GM19455 (cell line): Measurements from ENCODE around the gene AP1S1.
"Not testable (repeated sequence)": the region's sequence is repeated elsewhere in the genome, so short reads cannot be mapped to it uniquely, and the experiment has no call there.

Source experiments
- ATAC-seq: cut with Tn5 transposase; IDR thresholded peaks from one replicate; pipeline ENCODE4 v1.9.1; 2021; ENCODE audit not compliant: unreplicated experiment

Gene AP1S1

DNA sequence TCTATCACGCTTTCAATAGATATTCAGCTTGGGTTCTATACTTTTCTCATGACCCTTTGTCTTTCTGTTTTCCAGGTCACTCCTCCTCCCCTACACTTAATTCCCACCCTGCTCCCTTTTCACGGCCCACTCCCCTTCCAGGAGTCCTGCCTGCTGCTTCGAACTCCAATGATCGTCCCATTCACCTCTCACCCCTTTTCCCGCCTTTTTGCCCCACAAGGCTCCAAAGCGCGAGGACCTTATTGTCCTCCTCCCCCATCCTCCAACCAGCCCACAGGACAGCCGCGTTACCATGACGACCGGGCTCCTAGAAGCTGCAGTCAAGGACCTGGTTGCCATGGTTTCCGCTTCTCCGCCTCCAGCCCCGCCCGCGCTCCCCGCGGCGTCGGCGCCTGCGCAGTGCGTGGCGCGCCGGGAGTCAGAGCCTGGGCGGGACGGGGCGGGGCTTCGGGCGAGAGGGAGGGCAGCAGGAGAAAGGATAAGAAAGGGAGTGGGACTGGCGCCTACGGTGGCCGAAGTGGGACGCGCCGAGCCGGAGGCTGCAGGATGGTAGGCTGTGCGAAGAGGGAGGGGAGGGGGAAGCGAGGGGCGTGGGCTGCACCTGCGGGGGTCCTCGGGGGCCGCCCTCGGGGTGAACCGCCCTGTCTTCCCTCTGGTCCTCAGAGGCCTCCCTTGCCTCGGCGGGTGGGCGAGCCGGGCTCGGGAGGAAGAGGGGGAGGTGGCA lies at the start of gene AP1S1:
TSS of gene AP1S1 (plus strand) at position 508 of the 724 bp plus-strand sequence. CDS start at position 547, 39 bp downstream.
- peak; percentile 79 for ATAC-seq

DNA sequence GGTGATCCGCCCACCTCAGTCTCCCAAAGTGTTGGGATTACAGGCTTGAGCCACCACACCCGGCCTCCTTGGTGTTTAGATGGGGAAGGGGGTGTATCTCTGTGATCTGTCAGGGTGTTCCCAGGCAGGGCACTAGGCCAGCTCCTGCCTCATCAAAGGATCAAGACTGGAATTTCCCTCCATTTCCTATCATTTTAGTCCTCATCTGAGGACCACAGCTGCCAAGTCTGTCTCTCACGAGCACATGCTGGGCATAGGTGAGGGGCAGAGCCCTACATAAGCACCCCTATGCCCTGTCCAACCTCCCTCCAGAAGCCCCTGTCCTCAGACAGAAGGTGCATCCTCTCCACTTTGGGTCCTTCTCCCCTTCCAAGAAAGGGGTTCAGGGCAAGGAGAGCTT lies 49.5 kb upstream of the AP1S1 start:
- ATAC-seq = no peak

DNA sequence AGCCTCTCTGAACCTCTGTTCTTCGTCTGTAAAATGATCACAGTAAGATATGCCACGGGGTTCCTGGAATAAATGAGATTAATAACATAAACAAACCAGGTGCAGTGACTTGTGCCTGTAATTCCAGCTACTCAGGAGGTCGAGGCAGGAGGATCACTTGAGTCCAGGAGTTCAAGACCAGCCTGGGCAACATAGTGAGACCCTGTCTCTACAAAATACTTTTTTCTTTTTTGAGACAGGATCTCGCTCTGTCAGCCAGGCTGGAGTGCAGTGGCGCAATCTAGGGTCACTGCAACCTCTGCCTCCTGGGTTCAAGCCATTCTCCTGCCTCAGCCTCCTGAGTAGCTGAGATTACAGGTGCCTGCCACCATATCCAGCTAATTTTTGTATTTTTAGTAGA lies 49.0 kb upstream of the AP1S1 start:
- ATAC-seq = not testable (repeated sequence)

DNA sequence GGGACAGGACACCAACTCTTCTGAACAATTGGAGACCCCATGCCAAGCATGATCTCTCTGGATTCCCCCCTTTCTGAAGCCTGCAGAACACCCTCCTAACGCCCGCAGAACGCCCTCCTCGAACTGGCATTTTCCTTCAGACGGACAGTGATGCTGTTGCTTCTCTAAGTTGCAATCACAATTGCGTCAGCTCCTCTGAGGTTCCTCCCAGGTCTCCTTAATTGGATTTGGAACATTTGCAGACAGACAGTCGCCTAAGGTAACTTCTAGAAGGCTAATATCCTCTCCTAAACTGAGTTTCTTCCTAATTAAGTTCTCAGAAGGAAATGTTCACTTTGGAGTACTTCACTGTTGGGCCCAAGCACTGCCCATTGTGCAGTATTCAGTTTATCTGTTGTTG lies 47.9 kb upstream of the AP1S1 start:
- no peak for ATAC-seq

DNA sequence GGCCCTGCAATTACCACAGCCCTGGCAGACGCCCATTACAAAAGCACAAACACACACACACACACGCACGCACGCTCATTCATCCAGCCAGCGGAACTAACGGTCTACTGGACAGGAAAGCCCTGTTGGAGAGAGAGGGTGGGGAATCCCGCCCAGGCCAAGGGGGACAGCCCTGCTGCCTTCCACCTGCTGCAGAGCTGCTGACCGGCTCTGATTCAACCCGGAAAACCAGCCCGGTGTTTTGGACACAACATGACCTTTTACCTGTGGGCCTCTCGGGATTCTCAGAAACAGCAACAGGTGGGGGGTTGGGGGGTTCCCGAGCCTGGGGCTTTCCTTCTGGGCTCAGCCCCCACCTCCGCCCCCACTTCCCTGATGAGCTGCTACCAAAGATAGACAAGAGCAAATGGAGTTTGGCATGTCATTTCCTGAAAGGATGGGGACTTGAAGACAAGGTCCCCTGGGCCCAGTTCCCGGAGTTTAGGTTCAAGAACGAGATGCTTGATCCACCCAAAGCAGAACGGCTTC lies 45.9 kb upstream of the AP1S1 start:
- ATAC-seq = no peak

DNA sequence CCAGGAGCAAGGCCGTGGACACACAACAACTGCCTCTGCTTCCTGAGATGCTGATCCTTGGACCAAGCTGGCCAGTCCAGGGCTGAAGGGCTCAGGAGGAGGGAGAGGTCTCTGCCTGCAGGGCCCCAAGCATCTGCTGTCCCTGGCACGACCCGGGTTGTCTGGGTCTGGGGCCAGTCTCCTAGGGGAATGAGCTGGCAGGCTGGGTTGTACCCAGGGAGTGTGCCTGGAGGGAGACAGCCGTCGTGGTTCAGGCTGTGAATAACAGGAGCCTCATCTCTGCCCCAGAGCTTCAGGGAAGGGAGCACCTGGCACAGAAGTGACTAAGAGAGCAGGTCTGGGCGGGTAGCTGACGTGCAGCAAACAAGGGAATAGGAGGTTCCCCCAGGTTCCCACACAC lies 45.3 kb upstream of the AP1S1 start:
- no peak for ATAC-seq

DNA sequence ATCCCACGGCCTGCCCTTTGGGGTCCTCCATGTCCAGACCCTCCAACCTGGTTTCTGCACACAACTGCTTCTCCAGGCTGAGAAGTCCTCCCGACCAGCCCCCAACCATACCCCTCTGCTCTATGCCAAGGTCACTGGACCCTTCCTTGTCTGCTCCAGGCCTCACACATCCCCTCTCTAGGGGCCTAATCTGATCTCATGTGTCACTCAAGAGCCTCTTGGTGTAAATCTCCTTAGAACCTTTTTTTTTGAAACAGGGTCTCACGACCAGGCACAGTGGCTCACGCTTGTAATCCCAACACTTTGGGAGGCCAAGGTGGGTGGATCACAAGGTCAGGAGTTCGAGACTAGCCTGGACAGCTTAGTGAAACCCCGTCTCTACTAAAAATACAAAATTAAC lies 44.9 kb upstream of the AP1S1 start:
- no peak for ATAC-seq

DNA sequence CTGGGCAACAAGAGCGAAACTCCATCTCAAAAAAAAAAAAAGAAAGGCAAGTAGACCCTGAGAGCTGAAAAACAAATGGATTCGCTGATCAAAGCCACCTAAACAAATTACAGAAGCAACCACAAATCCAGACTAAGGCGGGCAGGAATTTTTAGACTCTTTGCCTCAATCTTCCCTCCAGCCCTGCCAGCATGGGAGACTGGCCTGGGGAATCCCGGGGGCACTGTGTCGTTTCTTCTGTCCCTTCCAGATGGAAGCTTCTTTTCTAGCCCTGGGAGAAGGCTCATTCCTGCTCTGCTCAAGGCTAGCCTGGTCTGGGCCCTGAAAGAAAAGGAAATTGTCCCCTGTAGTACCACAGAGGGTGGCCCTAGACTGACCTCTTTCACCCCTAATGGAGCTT lies 43.0 kb upstream of the AP1S1 start:
- ATAC-seq = no peak

DNA sequence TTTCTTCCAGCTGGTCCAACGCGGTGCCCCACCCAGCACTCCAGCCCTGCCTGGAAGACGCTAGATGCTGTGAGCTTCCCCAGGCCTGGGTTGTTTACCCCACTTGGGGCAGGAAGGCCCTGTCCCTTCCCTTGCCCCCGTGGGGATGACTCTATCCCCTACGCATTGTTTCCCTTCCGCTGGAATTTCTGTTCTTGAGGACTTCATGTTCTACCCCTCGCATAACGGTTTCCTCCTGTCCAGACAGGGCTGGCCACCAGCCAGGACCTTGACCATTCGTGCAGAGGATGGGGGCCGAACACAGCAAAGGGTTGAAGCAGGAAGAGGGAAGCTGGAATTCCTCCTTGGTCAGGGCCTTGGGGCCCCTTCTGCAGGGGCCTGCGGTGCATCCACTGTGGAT lies 42.0 kb upstream of the AP1S1 start:
- ATAC-seq = no peak

DNA sequence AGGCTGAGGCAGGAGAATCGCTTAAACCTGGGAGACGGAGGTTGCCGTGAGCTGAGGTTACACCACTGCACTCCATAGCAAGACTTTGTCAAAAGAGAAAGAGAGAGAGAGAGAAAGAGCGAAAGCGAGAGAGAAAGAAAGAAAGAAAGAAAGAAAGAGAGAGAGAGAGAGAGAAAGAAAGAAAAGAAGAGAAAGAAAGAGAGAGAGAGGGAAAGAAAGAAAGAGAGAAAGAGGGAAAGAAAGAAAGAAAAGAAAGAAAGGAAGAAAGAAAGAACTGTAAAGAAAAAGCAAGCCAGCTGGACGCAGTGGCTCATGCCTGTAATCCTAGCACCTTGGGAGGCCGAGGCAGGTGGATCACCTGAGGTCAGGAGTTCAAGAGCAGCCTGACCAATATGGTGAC lies 41.1 kb upstream of the AP1S1 start:
- ATAC-seq = not testable (repeated sequence)

DNA sequence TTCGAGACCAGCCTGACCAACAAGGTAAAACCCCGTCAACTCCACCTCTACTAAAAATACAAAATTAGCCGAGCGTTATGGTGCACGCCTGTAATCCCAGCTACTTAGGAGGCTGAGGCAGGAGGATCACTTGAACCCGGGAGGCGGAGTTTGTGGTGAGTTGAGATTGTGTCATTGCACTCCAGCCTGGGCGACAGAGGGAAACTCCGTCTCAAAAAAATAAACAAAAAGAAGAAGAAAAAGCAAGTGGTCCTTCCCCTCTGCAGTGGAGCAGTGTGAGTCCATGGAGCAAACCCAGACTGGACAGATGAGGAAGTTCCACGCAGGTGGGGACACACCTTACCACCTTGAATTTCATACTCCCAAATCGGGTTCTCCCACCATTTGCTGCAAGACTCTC lies 40.4 kb upstream of the AP1S1 start:
- no peak for ATAC-seq

DNA sequence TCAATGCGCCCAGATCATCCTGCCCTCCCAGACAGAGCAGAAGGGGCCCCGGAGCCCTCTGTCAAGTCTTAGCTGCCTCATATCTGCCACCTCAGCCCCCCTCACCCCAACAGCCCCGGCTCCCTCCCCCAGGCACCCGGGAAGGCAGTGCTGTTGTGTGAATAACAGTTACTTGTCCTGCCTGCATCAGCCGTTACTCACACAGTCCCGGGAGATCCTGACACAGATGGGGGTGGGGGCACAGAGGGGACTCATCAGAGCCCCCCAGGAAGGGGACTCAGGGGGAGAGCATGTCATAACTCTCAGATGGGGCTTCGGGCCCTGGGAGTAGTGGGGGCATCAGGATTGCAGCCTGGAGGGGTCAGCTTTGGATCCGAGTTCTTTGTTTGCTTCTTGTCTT lies 39.8 kb upstream of the AP1S1 start:
- no peak for ATAC-seq

DNA sequence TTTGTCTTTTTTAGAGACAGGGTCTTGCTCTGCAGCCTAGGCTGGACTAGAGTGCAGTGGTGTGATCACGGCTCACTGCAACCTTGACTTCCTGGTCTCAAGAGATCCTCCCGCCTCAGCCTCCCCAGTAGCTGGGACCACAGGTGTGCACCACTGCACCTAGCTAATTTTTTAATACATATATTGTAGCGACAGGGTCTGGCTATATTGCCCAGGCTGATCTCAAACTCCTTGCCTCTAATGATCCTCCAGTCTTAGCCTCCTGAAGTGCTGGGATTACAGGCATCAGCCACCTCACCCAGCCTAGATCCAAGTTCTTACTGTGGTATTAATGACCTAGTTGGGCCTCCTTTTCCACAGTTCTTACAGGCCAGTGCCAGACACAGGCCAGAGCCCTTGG lies 39.1 kb upstream of the AP1S1 start:
- no peak for ATAC-seq

DNA sequence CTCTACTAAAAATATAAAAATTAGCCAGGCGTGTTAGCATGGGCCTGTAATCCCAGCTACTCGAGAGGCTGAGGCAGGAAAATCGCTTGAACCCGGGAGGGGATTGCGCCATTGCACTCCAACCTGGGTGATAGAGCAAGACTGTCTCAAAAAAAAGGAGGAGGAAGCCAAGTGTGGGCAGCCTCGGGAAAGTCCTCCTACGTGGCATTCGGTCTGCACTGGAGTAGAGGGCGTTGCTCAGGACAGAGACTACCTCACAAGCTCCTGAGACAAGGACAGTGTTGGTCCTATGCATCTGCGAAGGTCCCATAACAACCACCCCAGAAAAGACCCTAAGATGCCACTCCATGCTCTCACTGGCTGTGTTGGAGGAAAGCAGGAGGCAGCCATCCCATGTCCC lies 37.4 kb upstream of the AP1S1 start:
- no peak for ATAC-seq

DNA sequence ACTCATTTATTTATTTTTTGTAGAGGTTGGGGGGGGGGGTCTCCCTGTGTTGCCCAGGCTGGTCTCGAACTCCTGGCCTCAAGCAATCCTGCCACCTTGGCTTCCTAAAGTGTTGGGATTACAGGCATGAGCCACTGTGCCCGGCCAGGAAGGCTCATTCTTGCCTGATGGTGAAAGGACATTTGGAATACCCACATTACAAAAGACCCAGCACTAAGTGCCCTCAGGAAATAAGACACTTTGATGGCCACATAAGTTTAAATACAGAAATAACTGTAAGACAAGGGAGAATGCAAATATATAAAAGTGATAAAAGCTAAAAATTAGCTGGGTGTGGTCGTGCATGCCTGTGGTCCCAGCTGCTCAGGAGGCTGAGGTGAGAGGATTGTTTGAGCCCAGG lies 35.4 kb upstream of the AP1S1 start:
- no peak for ATAC-seq

DNA sequence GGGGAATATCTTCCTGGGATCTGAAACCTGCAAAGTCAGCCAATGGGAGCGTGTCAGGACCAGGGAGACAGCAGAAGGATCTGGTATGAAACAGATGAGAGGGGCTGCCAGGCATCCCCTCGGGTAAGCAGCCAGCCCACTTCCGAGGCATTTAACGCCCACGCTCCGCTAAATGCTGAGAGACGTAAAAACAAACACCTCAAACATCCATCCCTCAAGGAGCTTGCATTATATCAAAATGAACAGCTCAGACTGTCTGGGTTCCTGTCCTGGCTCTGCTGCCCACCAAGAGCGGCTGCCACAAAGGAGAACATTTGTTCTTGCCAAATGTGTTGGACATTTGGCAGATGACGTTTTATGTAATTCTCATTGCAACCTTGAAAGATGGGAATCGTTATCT lies 34.4 kb upstream of the AP1S1 start:
- no peak for ATAC-seq

DNA sequence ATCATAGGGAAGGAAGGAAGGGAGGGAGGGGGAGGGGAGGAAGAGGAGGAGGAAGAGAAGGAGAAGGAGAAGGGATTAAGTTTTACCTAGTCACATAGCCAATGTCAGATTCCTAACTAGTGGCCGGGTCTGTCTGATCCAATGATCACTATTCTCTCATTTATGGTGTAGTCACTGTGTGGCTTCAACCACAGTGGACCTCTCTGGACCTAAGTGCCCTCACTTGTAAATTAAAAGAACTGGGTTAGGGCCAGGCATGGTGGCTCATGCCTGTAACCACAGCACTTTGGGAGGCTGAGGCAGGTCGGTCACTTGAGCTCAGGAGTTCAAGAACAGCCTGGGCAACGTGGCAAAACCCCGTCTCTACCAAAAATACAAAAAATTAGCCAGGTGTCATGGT lies 34.0 kb upstream of the AP1S1 start:
- ATAC-seq = no peak

DNA sequence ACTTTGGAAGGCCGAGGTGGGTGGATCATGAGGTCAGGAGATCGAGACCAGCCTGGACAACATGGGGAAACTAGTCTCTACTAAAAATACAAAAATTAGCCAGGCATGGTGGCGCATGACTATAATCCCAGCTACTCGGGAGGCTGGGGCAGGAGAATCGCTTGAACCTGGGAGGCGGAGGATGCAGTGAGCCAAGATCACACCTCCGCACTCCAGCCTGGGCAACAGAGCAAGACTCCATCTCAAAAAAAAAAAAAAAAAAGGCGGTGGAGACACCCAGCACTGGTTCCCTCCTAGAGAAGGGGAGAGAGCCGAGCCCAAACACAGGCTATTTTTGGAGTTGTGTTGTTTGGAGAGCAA lies 32.7 kb upstream of the AP1S1 start:
- ATAC-seq = not testable (repeated sequence)

DNA sequence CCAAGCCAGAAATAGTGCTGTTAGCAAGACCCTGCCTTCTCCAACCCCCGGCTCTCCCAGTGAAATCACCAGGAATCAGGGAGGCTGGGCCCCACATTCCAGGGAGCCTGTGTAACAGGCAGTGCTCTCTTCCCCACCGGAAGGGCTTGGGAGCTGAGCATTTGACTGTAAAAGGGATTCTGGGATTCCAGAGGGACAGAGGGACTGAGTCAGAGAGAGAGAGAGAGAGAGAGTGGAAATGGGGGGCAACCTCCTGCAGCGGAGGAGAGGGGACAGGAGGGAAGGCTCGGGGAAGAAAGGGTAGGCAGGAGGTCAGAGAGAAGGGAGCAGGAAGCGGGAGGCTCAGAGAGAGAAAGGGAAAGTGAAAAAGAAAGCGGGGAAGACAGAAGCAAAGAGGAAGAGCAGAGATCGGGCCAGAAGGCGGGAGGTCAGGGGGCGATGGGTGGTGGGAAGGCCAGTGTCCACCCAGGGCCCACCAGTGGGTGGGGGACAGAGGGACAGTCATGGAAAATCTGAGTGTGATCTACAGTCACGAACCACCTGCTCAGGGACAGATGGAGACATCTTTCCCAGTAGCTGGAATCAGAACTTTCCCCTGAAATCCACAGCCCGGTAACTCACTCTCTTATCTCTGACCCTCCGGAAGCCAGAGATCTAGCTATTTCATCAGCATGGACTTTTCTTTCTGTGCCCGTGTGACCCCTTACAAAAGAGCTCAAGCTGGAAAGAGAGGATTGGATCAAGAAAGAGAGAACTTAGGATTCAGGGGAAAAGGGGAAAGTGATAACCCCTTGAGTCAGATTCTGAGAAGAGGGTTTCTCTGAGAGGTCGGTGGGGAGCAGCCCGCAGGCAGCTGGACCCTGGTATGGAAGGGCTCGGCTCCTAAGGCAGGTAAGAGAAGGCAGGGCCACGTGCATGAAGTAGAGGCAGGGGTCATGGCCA lies 32.0 kb upstream of the AP1S1 start:
- ATAC-seq = no peak

DNA sequence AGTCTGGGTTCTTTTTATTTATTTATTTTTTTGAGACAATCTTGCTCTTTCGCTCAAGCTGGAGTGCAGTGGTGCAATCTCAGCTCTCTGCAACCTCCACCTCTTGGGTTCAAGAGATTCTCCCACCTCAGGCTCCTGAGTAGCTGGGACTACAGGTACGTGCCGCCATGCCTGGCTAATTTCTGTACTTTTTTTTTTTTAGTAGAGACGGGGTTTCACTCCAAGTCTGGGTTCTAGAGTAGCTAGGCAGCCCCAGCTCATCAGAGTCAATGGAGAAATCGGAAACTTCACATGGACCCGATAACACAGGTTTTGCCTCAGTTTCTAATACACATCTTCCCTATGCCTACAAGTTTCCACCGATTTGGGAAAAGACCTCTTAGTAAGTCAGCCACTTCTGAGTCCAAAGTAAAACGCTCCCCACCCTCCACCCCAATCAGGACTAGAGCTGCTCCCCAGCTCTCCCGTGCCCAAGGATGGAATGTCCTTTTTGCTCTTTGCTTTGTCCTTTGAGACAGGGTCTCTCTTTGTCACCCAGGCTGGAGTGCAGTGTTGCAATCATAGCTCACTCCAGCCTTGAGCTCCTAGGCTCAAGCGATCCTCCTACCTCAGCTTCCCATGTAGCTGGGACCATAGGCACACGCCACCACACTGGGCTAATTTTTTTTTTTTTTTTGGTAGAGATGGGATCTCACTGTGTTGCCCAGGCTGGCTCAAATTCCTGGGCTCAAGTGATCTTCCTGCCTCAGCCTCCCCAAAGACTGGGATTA lies 31.2 kb upstream of the AP1S1 start:
- ATAC-seq = no peak

DNA sequence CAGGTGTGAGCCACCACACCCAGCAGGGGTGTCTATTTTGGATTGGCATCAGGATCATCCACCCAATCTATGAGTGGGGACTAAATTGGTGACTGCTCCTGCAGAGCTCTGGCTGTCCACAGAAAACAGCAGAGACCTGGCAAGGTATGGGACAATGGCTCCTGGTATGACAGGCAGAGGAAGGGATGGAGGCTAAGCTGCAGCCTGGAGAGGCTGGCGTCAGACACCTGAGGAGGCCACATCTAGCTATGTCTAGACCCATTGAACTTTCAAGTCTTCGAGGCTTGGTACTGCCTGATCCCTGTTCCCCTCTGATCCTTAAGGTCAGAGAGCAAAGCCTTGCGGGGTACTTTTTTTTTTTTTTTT lies 30.6 kb upstream of the AP1S1 start:
- ATAC-seq = no peak
